ENCODE data around the gene IQCH.

Gene IQCH

DNA sequence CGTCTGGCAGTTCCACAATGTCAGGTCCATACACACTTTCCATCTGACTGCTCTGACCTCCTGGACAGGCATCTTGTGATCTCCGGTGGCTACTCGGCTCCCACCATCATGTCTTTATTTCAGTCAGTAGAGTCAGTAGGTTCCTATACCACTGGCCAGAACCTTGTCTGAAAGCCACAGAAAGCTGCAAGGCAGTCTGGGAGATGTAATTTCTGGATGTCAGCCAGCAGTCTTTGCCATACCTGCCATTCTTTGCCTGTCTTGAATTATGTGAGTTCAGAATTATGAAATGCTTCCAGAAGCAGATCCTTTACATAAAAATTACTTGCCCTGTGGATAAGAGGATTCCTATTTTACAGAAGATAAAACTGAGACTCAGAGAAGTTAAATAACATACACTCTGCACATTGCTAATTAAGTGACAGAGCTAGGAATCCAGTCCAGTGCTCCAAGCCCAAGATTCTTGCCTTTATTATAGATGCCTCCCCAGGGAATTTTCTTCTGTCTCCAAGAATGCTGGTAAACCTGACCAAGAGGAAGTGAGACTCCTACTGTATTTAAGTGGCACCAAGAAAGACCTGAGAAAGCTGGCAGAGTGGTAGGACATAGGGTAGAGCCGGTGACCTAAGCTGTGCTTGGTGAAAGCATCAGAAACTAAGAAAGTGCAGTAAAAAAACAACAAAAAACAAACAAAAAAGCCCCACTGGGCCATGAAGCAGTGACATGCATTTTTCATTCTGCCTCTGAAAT, 75.6 kb downstream of the IQCH start:
- no peak overlapping the region for H3K4me3 ChIP-seq (ENCODE audit: low read depth, low read length)
- TF ChIP-seq, protein P1, sequence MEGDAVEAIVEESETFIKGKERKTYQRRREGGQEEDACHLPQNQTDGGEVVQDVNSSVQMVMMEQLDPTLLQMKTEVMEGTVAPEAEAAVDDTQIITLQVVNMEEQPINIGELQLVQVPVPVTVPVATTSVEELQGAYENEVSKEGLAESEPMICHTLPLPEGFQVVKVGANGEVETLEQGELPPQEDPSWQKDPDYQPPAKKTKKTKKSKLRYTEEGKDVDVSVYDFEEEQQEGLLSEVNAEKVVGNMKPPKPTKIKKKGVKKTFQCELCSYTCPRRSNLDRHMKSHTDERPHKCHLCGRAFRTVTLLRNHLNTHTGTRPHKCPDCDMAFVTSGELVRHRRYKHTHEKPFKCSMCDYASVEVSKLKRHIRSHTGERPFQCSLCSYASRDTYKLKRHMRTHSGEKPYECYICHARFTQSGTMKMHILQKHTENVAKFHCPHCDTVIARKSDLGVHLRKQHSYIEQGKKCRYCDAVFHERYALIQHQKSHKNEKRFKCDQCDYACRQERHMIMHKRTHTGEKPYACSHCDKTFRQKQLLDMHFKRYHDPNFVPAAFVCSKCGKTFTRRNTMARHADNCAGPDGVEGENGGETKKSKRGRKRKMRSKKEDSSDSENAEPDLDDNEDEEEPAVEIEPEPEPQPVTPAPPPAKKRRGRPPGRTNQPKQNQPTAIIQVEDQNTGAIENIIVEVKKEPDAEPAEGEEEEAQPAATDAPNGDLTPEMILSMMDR (IDR thresholded peaks at IDR 0.05; ENCODE audit: borderline replicate concordance, insufficient read depth, low read depth, low read length), result no peak

DNA sequence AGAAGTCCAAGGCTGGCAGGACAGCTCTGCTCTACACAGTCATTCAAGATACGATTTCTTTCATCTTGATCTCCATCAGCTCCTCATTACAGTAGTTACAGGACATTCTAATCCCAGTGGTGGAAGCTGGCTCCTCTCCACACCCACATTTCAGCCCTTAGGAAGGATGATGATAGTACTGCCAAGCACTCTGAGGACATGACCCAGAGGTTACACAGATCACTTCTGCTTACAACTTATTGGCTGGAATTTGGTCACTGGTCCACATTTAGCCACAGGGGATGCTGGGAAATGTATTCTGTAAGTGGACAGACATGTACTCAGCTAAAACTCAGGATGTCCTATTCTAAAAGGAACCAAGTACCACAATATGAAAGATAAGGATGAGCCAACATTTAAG, 77.1 kb downstream of the IQCH start:
- TF ChIP-seq, protein P1 (IDR thresholded peaks at IDR 0.05; ENCODE audit: borderline replicate concordance, insufficient read depth, low read depth, low read length), result no peak
- H3K4me3 ChIP-seq (ENCODE audit: low read depth, low read length), result no peak overlapping the region

DNA sequence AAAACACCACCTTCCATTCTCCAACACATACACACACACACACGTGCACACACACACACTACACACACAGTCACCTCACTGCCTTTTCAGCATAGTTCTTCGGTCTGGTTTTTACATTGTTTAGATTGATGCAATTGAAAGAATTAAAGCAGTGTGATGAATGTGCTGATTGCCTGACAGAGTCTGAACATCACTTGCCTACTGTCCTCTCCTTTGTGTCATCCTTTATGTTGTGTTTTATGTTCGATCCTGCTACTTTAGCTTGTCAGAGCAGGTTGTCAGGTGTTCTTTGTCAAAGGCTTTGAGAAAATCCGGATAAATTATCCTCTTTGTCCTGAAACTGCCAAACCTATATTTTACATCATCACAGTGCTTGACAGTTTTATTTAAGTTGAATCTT, 80.4 kb downstream of the IQCH start:
- TF ChIP-seq, protein P1 (IDR thresholded peaks at IDR 0.05; ENCODE audit: borderline replicate concordance, insufficient read depth, low read depth, low read length), result no peak

DNA sequence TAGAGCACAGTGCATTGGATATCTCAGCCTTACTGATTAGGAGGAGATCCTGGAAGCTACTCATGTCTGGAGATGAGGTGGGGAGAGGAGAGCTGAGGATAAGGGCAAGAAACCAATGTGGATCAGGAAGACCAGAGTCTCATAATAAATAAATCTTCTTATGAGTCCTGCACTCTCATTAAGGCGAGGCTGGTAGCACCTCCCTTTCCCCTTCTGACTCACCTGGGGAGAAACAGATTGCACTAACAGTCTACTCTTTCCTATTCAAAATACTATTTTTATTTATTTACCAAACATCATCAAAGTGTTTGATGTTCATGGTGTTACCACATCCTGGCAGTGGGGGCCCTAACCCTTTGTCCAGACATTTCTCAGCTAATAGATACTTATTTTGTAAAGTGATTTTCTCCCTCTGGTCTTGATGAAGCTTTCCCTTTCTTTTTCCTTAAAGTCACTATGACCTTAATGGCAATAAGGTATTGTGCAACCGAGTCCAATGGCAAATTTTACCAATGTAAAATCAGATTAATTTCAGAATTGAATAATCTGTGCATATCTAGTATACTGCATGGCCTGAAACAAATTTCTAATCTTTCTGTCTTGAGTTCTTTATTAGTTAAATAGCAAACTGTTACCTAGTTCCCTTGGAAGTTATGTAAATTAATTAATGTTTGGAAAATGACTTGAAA, 81.1 kb downstream of the IQCH start:
- TF ChIP-seq, protein P1 (IDR thresholded peaks at IDR 0.05; ENCODE audit: borderline replicate concordance, insufficient read depth, low read depth, low read length), result no peak
- H3K4me3 ChIP-seq (ENCODE audit: low read depth, low read length), result no peak overlapping the region

More for the DNA sequence above, 80.4 kb downstream of the IQCH start:
- no peak overlapping the region for H3K4me3 ChIP-seq (ENCODE audit: low read depth, low read length)

DNA sequence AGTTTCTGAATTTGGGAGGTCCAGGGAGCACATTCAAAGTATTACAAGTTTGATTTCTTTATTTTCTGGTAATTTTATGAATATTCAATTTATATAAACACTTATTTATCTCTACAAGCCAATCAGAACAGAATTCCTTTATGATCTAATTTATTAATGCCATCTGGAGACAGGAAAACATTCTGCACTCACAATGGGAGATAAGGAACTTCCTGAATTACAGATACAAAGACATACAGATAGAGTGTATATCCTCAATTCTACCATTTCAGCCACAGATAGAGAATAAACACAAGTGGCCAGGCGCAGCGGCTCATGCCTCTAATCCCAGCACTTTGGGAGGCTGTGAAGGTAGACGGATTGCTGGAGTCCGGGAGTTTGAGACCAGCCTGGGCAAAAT, 86.0 kb downstream of the IQCH start:
- no peak overlapping the region for H3K4me3 ChIP-seq (ENCODE audit: low read depth, low read length)
- TF ChIP-seq, protein P1 (IDR thresholded peaks at IDR 0.05; ENCODE audit: borderline replicate concordance, insufficient read depth, low read depth, low read length), result no peak

DNA sequence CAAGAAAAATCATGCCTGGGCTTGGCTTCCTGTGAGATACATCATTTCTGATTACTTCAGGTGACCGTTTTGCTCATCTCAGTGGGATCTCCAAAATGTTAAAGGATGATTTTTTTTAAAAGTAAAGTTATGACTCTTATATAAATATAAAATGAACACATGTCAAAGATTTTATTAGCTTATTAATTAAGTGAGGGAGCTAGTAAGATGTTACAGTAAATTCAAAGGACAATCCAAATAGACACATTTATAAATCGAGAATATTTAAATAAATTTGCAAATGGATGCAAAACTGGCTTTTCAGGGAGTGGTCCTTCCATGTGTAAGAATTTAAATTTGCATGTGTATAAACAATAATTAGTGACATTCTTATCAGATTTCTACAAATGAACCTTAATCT, 87.0 kb downstream of the IQCH start:
- H3K4me3 ChIP-seq (ENCODE audit: low read depth, low read length), result no peak overlapping the region
- TF ChIP-seq, protein P1 (IDR thresholded peaks at IDR 0.05; ENCODE audit: borderline replicate concordance, insufficient read depth, low read depth, low read length), result no peak

DNA sequence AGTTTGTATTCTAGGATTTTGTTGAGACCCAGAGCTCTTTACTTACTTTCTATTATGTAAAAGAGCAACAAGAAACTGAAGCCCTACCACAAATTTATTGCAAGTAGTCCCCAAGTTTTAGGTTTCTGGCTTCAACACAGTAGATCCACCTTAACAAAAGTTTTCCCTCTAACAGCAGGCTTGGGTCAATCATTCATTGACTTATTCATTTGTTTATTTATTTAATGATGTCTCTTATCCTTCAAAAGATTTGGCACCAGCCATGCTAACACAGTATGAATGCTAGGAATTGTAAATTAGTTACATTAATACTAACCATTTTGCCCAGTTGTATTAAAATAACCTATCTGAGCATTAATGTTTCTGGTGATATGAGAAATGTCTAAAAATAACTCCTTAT, 88.6 kb downstream of the IQCH start:
- TF ChIP-seq, protein P1 (IDR thresholded peaks at IDR 0.05; ENCODE audit: borderline replicate concordance, insufficient read depth, low read depth, low read length), result no peak
- H3K4me3 ChIP-seq (ENCODE audit: low read depth, low read length), result no peak overlapping the region

All from GM12875 (cell line).